ENCODE measurements around the gene CLDN5. TPM values are rescaled to one million over a fixed set of nuclear protein-coding genes. Genes with fewer than 3 reads are reported as not detected.

The CLDN5 gene
- total RNA-seq, 8 experiments from 2014 or later, result 0.11 to 3.4 (median 0.31) TPM; not detected in 1

GRCh38 chr22:19505735-19506126 lies 18.5 kb downstream of the CLDN5 start:
- H3K4me3 ChIP-seq, result no peak overlapping the region
- WGBS, 10 experiments, result 80 to 100% (median 100%) methylated on average over 1 to 4 of the region's 5 CpGs; no CpG with 5 or more reads in 5 of the 10 experiments
- no peak for ATAC-seq (replicated peaks in 6 of 8)
- in situ Hi-C loops (cut with MboI; ENCODE audit: low pct_unique_long_range_greater_than_20kb in 2 of 9, low sequenced_read_pairs in 9 of 9, unreplicated experiment in 9 of 9), result loop anchor here in 1 of 9 experiments (25.0 kb wide), 1 partner anchor 132 kb away; no protein-coding TSS in a partner anchor
- H3K4me1 ChIP-seq (replicated peaks in 1 of 2), result no peaks in the 10 kb centered on the region
- peak overlapping the region in 1 of 2 donors; percentile 13 for H3K27ac ChIP-seq

- WGBS, 10 experiments, result 85 to 100% (median 93%) methylated on average over 1 to 16 of the region's 18 CpGs; no CpG with 5 or more reads in 2 of the 10 experiments
- Histone ChIP-seq H3K4me1 (replicated peaks in 1 of 2) (no peaks in the 10 kb centered on the region), H3K4me3 (no peak overlapping the region), H3K27ac (peak overlapping the region in 1 of 2 donors; percentile 13)
- ATAC-seq (replicated peaks in 6 of 8), result no peak
- in situ Hi-C loops (cut with MboI; ENCODE audit: low pct_unique_long_range_greater_than_20kb in 2 of 9, low sequenced_read_pairs in 9 of 9, unreplicated experiment in 9 of 9), result loop anchor here in 1 of 9 experiments (25.0 kb wide), 1 partner anchor 132 kb away; no protein-coding TSS in a partner anchor
Measured at GRCh38 chr22:19504900-19505734, 19.1 kb downstream of the CLDN5 start.

- Histone ChIP-seq H3K27ac (no peak overlapping the region), H3K4me1 (replicated peaks in 1 of 2) (no peaks in the 10 kb centered on the region), H3K4me3 (no peak overlapping the region)
- ATAC-seq (replicated peaks in 6 of 8), result peak in 1 of 8 experiments; percentile 54
- in situ Hi-C loops (cut with MboI; ENCODE audit: low pct_unique_long_range_greater_than_20kb in 2 of 9, low sequenced_read_pairs in 9 of 9, unreplicated experiment in 9 of 9), result loop anchor here in 1 of 9 experiments (25.0 kb wide), 1 partner anchor 133 kb away; no protein-coding TSS in a partner anchor
- 67 to 95% (median 82%) methylated on average over 2 to 6 of the region's 9 CpGs; no CpG with 5 or more reads in 5 of the 10 experiments for WGBS, 10 experiments
Measured at GRCh38 chr22:19503869-19504268, 20.3 kb downstream of the CLDN5 start.

GRCh38 chr22:19503367-19503766 lies 20.8 kb downstream of the CLDN5 start:
- no peak overlapping the region for H3K27ac ChIP-seq
- ATAC-seq (replicated peaks in 6 of 8), result no peak
- in situ Hi-C loops (cut with MboI; ENCODE audit: low pct_unique_long_range_greater_than_20kb in 2 of 9, low sequenced_read_pairs in 9 of 9, unreplicated experiment in 9 of 9), result loop anchor here in 1 of 9 experiments (25.0 kb wide), 1 partner anchor 134 kb away; no protein-coding TSS in a partner anchor
- WGBS, 10 experiments, result 56 to 100% (median 100%) methylated on average over 1 to 5 of the region's 7 CpGs; no CpG with 5 or more reads in 2 of the 10 experiments
- no peak overlapping the region for H3K4me3 ChIP-seq
- H3K4me1 ChIP-seq (replicated peaks in 1 of 2), result no peaks in the 10 kb centered on the region

GRCh38 chr22:19501897-19502447 lies 22.2 kb downstream of the CLDN5 start:
- ATAC-seq (replicated peaks in 6 of 8), result no peak
- H3K4me1 ChIP-seq (replicated peaks in 1 of 2), result no peaks in the 10 kb centered on the region
- 79 to 100% (median 89%) methylated on average over 1 to 3 of the region's 3 CpGs; no CpG with 5 or more reads in 1 of the 10 experiments for WGBS, 10 experiments
- no peak overlapping the region for H3K27ac ChIP-seq
- in situ Hi-C loops (cut with MboI; ENCODE audit: low pct_unique_long_range_greater_than_20kb in 2 of 9, low sequenced_read_pairs in 9 of 9, unreplicated experiment in 9 of 9), result loop anchor here in 1 of 9 experiments (25.0 kb wide), 1 partner anchor 135 kb away; no protein-coding TSS in a partner anchor
- H3K4me3 ChIP-seq, result no peak overlapping the region

GRCh38 chr22:19499880-19500242 lies 24.3 kb downstream of the CLDN5 start:
- H3K4me1 ChIP-seq (replicated peaks in 1 of 2), result no peaks in the 10 kb centered on the region
- no peak for ATAC-seq (replicated peaks in 6 of 8)
- WGBS, 10 experiments, result 80 to 100% (median 93%) methylated on average over 1 to 3 of the region's 4 CpGs; no CpG with 5 or more reads in 5 of the 10 experiments
- H3K4me3 ChIP-seq, result no peak overlapping the region
- in situ Hi-C loops (cut with MboI; ENCODE audit: low pct_unique_long_range_greater_than_20kb in 2 of 9, low sequenced_read_pairs in 9 of 9, unreplicated experiment in 9 of 9), result loop anchor here in 1 of 9 experiments (25.0 kb wide), 1 partner anchor 137 kb away; no protein-coding TSS in a partner anchor
- no peak overlapping the region for H3K27ac ChIP-seq

- Histone ChIP-seq H3K27ac (peak overlapping the region in 1 of 2 donors; percentile 22), H3K4me1 (replicated peaks in 1 of 2) (no peaks in the 10 kb centered on the region), H3K4me3 (no peak overlapping the region)
- WGBS, 10 experiments, result 95 to 100% (median 100%) methylated on average over 1 to 3 of the region's 7 CpGs; no CpG with 5 or more reads in 6 of the 10 experiments
- ATAC-seq (replicated peaks in 6 of 8), result no peak
- in situ Hi-C loops (cut with MboI; ENCODE audit: low pct_unique_long_range_greater_than_20kb in 2 of 9, low sequenced_read_pairs in 9 of 9, unreplicated experiment in 9 of 9), result no loop called here
Measured at GRCh38 chr22:19499236-19499879, 24.9 kb downstream of the CLDN5 start.

- ATAC-seq (replicated peaks in 6 of 8), result no peak
- in situ Hi-C loops (cut with MboI; ENCODE audit: low pct_unique_long_range_greater_than_20kb in 2 of 9, low sequenced_read_pairs in 9 of 9, unreplicated experiment in 9 of 9), result no loop called here
- WGBS, 10 experiments, result 94 to 100% (median 100%) methylated on average over 1 to 2 of the region's 3 CpGs; no CpG with 5 or more reads in 6 of the 10 experiments
- Histone ChIP-seq H3K27ac (peak overlapping the region in 1 of 2 donors; percentile 22), H3K4me1 (replicated peaks in 1 of 2) (no peaks in the 10 kb centered on the region), H3K4me3 (no peak overlapping the region)
Measured at GRCh38 chr22:19498866-19499190, 25.4 kb downstream of the CLDN5 start.

- H3K27ac ChIP-seq, result peak overlapping the region; percentile 8 to 46
- no peak for ATAC-seq (replicated peaks in 6 of 8)
- 90 to 100% (median 100%) methylated on average over 1 to 4 of the region's 7 CpGs; no CpG with 5 or more reads in 6 of the 10 experiments for WGBS, 10 experiments
- no peaks in the 10 kb centered on the region for H3K4me1 ChIP-seq (replicated peaks in 1 of 2)
- H3K4me3 ChIP-seq, result no peak overlapping the region
- in situ Hi-C loops (cut with MboI; ENCODE audit: low pct_unique_long_range_greater_than_20kb in 2 of 9, low sequenced_read_pairs in 9 of 9, unreplicated experiment in 9 of 9), result no loop called here
Measured at GRCh38 chr22:19498154-19498865, 25.9 kb downstream of the CLDN5 start.

- WGBS, 10 experiments, result 80 to 87% (median 83%) methylated on average over 1 to 2 of the region's 3 CpGs; no CpG with 5 or more reads in 6 of the 10 experiments
- H3K27ac ChIP-seq, result peak overlapping the region; percentile 16 to 50
- no peaks in the 10 kb centered on the region for H3K4me1 ChIP-seq (replicated peaks in 1 of 2)
- ATAC-seq (replicated peaks in 6 of 8), result peak in 4 of 8 experiments; percentile 36 to 95 (median 52)
- in situ Hi-C loops (cut with MboI; ENCODE audit: low pct_unique_long_range_greater_than_20kb in 2 of 9, low sequenced_read_pairs in 9 of 9, unreplicated experiment in 9 of 9), result no loop called here
- H3K4me3 ChIP-seq, result no peak overlapping the region
Measured at GRCh38 chr22:19497245-19497644, 27.0 kb downstream of the CLDN5 start.

GRCh38 chr22:19496324-19496630 lies 27.9 kb downstream of the CLDN5 start:
- in situ Hi-C loops (cut with MboI; ENCODE audit: low pct_unique_long_range_greater_than_20kb in 2 of 9, low sequenced_read_pairs in 9 of 9, unreplicated experiment in 9 of 9), result no loop called here
- ATAC-seq (replicated peaks in 6 of 8), result no peak
- 87 to 100% (median 97%) methylated on average over 1 to 3 of the region's 3 CpGs; no CpG with 5 or more reads in 2 of the 10 experiments for WGBS, 10 experiments

GRCh38 chr22:19495562-19496323 lies 28.5 kb downstream of the CLDN5 start:
- in situ Hi-C loops (cut with MboI; ENCODE audit: low pct_unique_long_range_greater_than_20kb in 2 of 9, low sequenced_read_pairs in 9 of 9, unreplicated experiment in 9 of 9), result no loop called here
- H3K4me3 ChIP-seq, result no peak overlapping the region
- peak in 3 of 8 experiments; percentile 33 to 56 (median 44) for ATAC-seq (replicated peaks in 6 of 8)
- H3K27ac ChIP-seq, result no peak overlapping the region
- H3K4me1 ChIP-seq (replicated peaks in 1 of 2), result no peaks in the 10 kb centered on the region
- WGBS, 10 experiments, result 71 to 94% (median 85%) methylated on average over 2 to 5 of the region's 5 CpGs; no CpG with 5 or more reads in 1 of the 10 experiments

More at GRCh38 chr22:19496324-19496630, 27.9 kb downstream of the CLDN5 start:
- Histone ChIP-seq H3K27ac (no peak overlapping the region), H3K4me3 (no peak overlapping the region), H3K4me1 (replicated peaks in 1 of 2) (no peaks in the 10 kb centered on the region)
